ENCODE data around the gene CCDC88C. TPM values are rescaled to one million over a fixed set of nuclear protein-coding genes. Genes with fewer than 3 reads are reported as not detected.
"Not testable (repeated sequence)": the region's sequence is repeated elsewhere in the genome, so short reads cannot be mapped to it uniquely, and the experiment has no call there.

CCDC88C gene
- total RNA-seq, 6 donors from 2014 or later = 33.1 to 119 (median 54.5) TPM

GRCh38 chr14:91269076-91269991 is 148.3 kb downstream of the CCDC88C start:
- WGBS, 2 donors = 60 to 68% methylated on average over 24 of the region's 24 CpGs
- peaks cover 0 to 25% (median 13%) of the 10 kb centered on the region in 4 donors for H3K36me3 ChIP-seq
- H3K27me3 ChIP-seq = no peaks in the 10 kb centered on the region
- peak overlapping the region in 2 of 4 donors; percentile 65 to 72 for H3K27ac ChIP-seq
- H3K4me1 ChIP-seq = peaks cover 10 to 29% (median 18%) of the 10 kb centered on the region in 4 donors
- TF ChIP-seq EP300 (IDR thresholded peaks at IDR 0.05) (no peak), POLR2A (IDR thresholded peaks at IDR 0.05) (no peak), POLR2AphosphoS5 (IDR thresholded peaks at IDR 0.05) (no peak)
- TF ChIP-seq, protein P1, sequence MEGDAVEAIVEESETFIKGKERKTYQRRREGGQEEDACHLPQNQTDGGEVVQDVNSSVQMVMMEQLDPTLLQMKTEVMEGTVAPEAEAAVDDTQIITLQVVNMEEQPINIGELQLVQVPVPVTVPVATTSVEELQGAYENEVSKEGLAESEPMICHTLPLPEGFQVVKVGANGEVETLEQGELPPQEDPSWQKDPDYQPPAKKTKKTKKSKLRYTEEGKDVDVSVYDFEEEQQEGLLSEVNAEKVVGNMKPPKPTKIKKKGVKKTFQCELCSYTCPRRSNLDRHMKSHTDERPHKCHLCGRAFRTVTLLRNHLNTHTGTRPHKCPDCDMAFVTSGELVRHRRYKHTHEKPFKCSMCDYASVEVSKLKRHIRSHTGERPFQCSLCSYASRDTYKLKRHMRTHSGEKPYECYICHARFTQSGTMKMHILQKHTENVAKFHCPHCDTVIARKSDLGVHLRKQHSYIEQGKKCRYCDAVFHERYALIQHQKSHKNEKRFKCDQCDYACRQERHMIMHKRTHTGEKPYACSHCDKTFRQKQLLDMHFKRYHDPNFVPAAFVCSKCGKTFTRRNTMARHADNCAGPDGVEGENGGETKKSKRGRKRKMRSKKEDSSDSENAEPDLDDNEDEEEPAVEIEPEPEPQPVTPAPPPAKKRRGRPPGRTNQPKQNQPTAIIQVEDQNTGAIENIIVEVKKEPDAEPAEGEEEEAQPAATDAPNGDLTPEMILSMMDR (IDR thresholded peaks at IDR 0.05) = no peak
- ATAC-seq (ENCODE audit: low FRiP score in 2 of 2) (peak in 1 of 2 donors; percentile 23), DNase-seq (no peak)
- peak overlapping the region in 3 of 4 donors; percentile 10 to 29 (median 24) for H3K4me3 ChIP-seq
- no peaks in the 10 kb centered on the region for H3K9me3 ChIP-seq

- DNase-seq (no peak), ATAC-seq (ENCODE audit: low FRiP score in 2 of 2) (no peak)
- TF ChIP-seq, protein P1 (IDR thresholded peaks at IDR 0.05) = no peak
- TF ChIP-seq POLR2AphosphoS5 (IDR thresholded peaks at IDR 0.05) (no peak), EP300 (IDR thresholded peaks at IDR 0.05) (no peak), POLR2A (IDR thresholded peaks at IDR 0.05) (no peak)
- Histone ChIP-seq H3K4me1 (peaks cover 13 to 42% (median 16%) of the 10 kb centered on the region in 4 donors), H3K9me3 (no peaks in the 10 kb centered on the region), H3K36me3 (peaks cover 0 to 16% (median 7%) of the 10 kb centered on the region in 4 donors), H3K27ac (no peak overlapping the region), H3K27me3 (no peaks in the 10 kb centered on the region), H3K4me3 (no peak overlapping the region)
- 94 to 97% methylated on average over 7 of the region's 7 CpGs for WGBS, 2 donors
Measured at GRCh38 chr14:91267965-91268437, 149.6 kb downstream of the CCDC88C start.

GRCh38 chr14:91266276-91266675 is 151.3 kb downstream of the CCDC88C start:
- not testable (repeated sequence) for ATAC-seq (ENCODE audit: low FRiP score in 2 of 2); H3K9me3 ChIP-seq; H3K27ac ChIP-seq; DNase-seq; H3K4me3 ChIP-seq; H3K36me3 ChIP-seq; H3K27me3 ChIP-seq
- 96 to 97% methylated on average over 15 of the region's 15 CpGs for WGBS, 2 donors
- peaks cover 13 to 29% (median 16%) of the 10 kb centered on the region in 4 donors for H3K4me1 ChIP-seq

- peaks cover 13 to 29% (median 16%) of the 10 kb centered on the region in 4 donors for H3K4me1 ChIP-seq
- DNase-seq (no peak), ATAC-seq (ENCODE audit: low FRiP score in 2 of 2) (no peak)
- H3K9me3 ChIP-seq = no peaks in the 10 kb centered on the region
- H3K27ac ChIP-seq = peak overlapping the region in 1 of 4 donors; percentile 38
- H3K36me3 ChIP-seq = no peaks in the 10 kb centered on the region
- H3K4me3 ChIP-seq = no peak overlapping the region
- WGBS, 2 donors = 83 to 84% methylated on average over 7 of the region's 7 CpGs
- TF ChIP-seq POLR2A (IDR thresholded peaks at IDR 0.05) (no peak), POLR2AphosphoS5 (IDR thresholded peaks at IDR 0.05) (no peak), EP300 (IDR thresholded peaks at IDR 0.05) (no peak)
- TF ChIP-seq, protein P1 (IDR thresholded peaks at IDR 0.05) = no peak
- no peaks in the 10 kb centered on the region for H3K27me3 ChIP-seq
Measured at GRCh38 chr14:91265404-91265803, 152.2 kb downstream of the CCDC88C start.

Measured in upper lobe of left lung (tissue), 6 donors.